Eye (tissue), 1 donor: ENCODE results near the gene DOCK3.
"Not testable (repeated sequence)": the region's sequence is repeated elsewhere in the genome, so short reads cannot be mapped to it uniquely, and the experiment has no call there.

Experiments
- DNase-seq: peaks from one replicate; pipeline ENCODE4 v3.0.0-alpha.2; 2015

Gene DOCK3

DNA sequence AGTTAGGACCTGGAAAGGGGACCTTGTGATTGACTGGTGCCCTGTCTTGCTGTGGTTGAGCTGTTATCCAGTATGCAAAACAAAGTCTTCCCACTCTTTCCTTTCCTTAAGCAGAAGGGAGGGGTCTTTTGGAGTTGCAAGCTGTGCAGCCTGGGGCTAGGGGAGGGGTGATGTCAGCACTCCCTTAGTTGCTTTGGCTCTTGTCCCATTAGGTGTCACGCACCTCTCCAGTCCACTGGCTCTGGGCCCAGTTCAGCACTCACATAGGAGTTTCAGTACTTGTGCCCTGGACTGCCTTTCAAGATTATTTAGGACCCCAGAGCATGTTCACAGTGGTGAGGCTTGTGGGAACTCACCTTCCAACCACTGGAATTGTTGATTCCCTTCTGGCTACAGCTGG is 238.5 kb downstream of the DOCK3 start:
- peak; percentile 11 for DNase-seq

DNA sequence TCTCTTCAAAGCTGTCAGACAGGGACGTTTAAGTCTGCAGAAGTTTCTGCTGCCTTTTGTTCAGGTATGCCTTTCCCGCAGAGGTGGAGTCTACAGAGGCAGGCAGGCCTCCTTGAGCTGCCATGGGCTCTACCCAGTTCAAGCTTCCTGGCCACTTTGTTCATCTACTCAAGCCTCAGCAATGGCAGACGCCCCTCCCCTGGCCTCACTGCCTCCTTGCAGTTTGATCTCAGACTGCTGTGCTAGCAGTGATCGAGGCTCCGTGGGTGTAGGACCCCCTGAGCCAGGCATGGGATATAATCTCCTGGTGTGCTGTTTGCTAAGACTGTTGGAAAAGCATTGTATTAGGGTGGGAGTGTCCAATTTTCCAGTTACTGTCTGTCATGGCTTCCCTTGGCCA is 247.3 kb downstream of the DOCK3 start:
- not testable (repeated sequence) for DNase-seq

DNA sequence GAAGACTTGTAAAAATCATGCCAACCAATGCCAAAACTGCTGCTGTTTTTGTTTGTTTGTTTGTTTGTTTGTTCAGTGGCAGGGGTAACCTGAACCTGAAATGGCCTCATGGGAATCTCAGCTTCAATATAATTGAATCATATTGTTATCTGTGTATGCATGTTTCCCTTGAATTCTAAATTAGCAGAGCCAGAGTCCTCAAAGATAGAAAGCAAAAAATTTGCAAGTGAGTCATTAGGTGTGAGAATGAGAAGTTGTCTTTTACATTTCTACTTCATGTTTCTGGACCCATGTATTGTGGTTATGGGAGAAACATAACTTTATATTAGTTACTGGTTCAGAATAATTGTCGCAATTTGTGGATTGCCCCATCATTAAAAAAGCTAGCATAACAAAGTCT is 249.2 kb downstream of the DOCK3 start:
- no peak for DNase-seq

DNA sequence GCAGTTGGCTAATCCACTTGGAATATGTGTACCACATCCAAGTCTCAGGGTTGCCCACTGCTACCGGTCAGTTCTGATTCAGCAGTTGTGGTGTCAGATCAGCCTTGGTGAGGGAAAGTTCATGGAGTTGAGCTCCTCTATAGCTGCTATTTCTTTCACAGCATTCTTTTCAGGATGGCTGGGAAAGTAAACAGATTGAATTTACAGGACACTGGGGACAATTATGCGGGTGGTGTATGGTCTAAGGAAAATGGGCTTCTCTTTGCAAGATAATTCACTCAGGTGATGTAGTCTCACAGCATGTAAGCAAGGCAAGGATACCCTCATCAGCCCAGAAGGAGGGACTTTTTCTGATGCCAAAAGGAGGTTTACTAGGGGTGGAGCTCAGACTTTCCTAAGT is 249.9 kb downstream of the DOCK3 start:
- no peak for DNase-seq

DNA sequence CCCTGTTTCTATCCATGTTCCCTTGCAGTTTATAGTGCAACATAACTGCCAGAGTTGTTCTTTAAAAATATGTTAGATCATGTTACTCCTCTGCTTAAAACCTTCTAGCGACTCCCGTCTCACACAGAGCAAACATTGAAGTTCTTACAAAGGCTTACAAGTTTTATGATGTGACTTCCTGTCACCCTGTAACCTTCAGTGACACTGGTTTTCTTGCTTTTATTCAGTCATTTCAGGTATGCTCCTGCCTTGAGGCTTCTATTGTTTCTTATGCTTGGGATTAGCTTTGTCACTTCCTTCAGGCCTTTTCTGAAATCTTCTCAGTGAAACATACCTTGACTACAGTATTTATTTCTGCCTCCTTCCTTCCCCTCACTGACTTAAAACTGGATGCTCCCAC is 252.1 kb downstream of the DOCK3 start:
- DNase-seq = no peak

DNA sequence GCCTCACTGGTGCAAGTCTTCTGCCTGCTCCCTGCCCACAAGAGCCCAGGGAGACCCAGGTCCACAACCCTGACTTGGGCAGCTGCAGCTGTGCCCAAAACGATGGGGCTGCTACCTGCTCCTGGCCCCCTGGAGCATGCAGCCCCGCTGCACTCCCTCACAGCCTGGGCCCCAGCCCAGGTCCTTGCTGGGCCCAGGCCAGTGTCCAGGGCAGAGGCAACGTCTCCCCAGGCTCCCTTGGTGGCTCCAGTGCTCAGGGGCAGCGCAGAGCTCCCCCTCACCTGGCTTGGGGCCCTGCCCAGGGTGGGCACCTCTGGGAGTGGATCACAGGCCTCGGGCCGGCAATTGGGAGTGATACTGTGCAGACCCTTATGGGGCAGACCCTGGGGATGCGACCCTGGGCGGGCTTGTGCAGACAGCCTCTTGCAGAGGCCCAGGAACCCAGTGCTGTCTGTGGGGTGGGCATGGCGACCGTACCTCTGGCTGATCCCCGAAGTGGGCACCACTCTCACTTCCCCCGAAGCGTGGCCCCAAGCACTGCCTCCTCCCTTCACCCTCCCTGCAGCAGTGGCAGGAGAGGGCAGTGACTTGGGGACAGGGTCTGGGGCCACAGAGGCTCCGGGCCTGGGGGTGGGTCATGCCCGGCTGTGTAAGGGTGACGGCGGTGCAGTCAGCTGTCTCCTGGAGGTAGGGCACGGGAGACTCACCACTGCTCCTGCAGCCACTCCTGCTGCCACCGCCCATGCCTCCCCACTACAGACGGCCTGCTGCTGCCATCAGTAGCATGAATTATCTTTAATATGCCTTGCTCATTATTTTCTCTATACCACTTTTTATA is 255.9 kb downstream of the DOCK3 start:
- DNase-seq = no peak

DNA sequence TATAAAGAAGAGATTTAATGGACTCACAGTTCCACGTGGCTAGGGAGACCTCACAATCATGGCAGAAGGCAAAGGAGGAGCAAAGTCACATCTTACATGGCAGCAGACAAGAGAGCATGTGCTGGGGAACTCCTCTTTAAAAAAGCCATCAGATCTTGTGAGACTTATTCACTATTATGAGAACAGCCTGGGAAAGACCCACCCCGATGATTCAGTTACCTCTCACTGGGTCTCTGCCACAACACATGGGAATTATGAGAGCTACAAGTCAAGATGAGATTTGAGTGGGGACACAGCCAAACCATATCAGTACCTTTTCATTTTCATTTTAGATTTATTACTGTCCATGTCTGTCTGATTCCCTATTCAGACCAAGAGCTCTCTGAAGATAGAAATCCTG is 258.2 kb downstream of the DOCK3 start:
- not testable (repeated sequence) for DNase-seq

DNA sequence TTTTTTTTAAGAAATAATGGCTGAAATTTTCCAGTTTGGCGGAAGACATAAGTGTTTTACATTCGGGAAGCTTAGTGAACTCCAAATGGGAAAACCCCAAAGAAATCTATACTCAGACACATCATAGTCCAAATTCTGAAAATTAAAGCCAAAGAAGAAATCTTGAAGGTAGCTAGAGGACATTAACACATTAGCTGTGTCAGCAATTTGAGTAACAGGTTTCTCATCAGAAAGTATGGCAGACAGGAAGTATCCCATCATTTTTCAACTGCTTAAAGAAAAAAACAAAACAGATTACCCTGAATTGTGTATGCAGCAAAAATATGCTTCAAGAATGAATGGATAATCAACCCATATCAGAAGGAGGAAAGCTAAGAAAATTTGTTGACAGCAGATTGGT is 261.7 kb downstream of the DOCK3 start:
- DNase-seq = no peak

DNA sequence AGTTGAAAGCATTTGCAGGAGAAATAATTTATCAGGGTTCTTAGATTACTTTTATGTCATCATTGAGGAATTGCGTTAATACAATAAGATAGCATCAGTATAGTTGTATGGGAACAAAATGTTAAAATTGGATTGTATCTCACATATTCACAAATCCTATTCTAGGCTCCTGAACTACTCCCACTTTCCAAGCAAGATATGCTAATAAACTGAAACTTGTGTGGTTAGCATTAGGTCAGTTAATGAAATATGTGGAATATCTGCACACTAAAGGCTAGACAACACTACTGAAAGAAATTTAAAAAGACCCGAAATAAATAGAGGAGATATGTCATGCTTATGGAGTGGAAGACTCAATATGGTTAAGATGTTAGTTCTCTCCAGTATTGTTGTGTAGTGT is 272.7 kb downstream of the DOCK3 start:
- DNase-seq = no peak

DNA sequence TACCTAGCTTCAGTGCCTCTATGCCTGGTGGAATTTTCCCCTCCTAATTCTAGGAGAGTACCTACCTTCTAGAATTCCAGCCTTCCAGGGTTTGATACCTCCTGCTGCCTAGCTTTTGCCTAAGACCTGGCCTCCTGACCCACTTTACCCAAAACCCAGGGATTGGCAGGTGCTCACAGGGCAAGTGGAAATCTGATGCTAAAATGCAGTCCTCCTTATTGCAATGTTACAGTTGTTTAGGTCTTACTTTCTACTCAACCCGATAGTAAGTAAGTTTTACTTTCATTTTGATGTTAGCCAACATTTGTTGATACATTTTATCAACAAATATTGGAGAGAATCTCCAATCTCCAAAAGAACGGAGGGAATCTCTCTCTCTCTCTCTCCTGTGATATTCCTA is 275.9 kb downstream of the DOCK3 start:
- no peak for DNase-seq

DNA sequence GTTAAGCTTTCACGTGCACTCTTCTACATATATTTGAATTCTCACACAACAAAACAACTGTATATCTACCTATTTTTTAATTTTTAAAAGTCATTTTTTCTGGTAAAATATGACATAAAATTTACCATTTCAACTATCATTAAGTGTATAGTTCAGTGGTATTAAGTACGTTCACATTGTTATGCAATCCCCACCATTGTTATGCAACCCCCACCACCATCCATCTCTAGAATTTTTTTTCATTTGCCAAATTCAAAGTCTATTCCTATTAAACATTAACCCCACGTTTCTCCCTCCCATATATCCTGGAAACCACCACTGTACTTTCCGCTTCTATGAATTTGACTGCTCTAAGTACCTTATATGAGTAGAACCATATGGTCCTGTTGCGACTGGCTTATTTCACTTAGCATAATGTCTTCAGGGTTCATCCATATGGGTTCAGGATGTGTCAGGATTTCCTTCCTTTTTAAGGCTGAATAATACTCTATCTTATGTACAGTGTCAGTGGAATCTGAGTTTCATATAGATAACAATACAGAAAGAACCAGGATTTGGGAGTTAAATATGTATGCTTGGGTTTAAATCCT is 279.2 kb downstream of the DOCK3 start:
- no peak for DNase-seq

DNA sequence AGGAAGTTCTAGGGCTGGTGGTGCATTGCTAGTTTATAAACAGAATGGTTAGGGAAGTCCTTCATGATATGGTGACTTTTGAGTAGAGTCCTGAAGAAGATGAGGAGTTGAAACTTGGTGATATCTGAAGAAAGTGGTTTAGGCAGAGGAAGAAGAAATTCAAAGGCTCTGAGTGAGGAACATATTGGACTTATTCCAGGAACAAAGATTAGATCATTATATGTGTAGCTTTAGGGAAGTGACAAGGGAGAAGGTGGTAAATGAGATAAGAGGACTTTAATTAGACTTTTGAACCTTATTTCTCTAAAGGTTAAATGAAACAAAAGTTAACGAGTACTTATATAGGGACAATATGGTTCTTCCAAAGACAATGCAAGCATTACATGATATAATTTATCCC is 286.7 kb downstream of the DOCK3 start:
- DNase-seq = no peak

DNA sequence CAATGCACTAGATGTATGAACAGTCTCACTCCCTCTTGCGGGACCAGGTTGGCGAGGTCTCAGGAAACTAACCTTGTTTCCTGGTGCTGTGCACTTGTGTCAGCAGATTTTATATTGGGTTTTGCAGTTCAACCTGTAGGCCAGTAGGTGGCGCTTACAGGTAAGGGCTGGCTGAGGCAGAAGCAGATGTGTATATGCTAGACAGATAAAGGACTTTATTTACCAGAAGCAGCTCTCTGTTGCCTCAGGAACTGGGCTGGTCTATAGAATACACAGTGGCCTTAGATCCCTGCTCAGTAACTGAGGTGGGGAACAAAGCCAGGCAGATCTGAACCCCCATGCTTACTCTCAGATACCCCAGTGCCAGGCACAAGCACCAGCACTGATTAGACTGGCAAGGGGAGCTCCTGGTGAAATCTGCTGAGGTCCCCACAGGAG is 296.8 kb downstream of the DOCK3 start:
- peak; percentile 65 for DNase-seq

DNA sequence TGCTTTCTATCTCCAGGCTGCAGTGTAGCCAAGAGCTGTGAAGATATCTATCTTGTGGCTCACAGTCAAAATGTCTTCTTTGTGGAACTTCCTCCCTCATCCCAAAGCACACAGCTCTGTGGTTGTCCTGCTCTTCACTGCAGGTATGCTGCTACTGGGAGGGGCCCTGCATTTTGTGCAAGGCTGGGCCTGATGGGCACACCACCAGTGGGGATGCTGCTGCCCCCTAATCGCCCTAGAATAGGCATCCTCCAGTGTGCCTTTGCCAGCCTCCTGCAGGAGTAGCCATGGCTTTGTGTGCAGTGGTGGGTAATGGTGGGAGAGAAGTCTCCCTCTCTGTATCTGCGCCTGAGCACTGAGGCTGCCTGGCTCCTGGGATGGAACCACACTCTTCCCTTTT is 297.3 kb downstream of the DOCK3 start:
- DNase-seq = no peak

DNA sequence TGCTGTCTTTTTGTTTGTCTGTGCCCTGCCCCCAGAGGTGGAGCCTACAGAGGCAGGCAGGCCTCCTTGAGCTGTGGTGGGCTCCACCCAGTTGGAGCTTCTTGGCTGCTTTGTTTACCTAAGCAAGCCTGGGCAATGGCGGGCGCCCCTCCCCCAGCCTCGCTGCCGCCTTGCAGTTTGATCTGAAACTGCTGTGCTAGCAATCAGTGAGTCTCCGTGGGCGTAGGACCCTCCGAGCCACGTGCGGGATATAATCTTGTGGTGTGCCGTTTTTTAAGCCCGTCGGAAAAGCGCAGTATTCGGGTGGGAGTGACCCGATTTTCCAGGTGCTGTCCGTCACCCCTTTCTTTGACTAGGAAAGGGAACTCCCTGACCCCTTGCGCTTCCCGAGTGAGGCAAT is 303.9 kb downstream of the DOCK3 start:
- DNase-seq = not testable (repeated sequence)

DNA sequence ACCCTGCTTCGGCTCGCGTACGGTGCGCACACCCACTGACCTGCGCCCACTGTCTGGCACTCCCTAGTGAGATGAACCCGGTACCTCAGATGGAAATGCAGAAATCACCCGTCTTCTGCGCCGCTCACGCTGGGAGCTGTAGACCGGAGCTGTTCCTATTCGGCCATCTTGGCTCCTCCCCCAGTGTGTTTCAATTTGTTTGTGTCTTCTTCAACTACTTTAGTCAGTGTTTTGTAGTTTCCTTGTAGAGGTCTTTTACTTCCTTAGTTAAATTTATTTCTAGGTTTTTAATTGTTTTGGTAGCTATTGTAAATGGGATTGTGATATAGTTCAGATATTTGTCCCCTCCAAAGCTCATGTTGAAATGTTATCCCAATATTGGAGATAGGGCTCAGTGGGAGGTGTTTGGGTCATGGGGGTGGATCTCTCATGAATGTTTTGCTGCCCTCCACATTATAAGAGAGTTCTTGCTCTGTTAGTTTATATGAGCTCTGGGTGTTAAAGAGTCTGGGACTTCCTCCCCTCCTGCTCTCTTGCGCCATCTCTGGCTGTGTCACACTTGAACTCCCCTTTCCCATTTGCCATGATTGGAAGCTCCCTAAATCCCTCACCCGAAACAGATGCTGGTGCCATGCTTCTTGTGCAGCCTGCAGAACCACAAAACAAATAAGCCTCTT is 304.4 kb downstream of the DOCK3 start:
- no peak for DNase-seq

DNA sequence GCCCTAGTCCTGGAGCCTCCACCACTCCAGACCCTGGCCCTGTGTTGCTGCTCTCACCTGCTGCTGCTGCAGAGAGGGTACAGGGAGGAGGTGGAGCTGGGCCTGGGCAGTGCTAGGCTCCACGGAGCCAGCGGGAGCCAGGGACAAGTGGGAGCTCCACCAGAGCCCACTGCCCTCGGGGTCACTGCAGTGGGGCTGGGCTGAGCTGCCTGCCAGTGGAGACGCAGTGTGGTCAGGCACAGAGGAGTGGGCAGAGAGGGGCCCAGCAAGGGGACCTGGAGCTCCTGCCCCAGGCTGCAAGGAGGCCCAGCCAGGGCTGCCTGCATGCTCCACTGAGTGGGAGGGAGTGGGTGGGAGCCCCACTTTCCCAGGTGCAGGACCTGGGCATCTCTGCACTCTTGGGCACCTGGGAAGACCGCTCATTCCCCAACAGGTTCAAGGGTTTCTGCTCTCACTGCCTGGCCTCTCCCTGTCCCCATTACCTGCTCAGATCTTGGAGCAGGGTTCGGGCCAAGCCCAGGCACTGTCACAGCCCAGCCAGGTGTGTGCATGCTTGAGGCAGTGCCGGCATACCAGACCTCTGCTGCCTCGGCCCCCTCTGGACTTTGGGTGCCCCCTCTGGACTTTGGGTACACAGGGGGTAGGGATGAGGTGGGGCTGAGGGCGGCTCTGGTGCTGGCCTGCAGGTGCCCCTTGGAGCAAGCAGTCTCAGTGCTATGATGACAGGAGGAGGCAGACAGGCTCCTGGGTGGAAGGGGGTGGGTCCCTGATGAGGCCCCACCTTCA is 308.0 kb downstream of the DOCK3 start:
- no peak for DNase-seq

DNA sequence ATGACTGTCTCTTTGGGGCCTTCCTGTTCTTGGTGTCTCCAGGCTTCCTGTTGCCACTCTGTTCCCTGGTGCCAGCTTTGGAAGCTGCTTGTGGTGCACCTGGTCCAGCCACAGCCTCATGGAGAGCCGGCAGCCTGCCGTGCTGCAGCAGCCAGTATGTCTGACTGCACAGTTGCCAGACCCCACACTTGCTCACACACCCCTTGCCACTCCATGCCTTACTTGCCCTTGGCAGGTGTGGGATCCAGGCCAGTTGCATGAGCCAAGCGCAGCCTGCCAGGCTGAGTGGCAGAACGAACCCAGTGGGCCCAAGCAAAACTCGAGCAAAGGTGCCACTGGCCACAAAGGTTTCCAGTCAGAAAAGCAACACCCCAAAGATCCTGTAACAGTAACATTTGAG is 309.2 kb downstream of the DOCK3 start:
- no peak for DNase-seq

DNA sequence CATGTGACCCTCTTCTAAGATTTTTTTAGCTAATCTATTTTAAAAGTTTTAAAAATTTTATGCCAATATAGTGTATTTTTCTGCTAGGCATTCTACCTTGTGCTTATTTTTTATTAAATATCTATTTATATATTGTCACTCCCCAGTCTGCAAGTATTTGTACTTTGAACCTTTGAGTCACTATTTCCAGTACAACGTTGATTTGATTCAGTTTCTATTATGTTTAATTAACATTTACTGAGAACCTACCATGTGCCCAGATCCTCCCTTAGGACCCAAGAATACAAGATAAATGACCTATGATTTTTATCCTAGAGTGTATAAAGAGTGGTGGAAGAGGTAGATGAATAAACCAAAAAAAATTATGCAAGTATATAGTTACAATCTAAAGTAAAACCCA is 311.2 kb downstream of the DOCK3 start:
- DNase-seq = no peak

DNA sequence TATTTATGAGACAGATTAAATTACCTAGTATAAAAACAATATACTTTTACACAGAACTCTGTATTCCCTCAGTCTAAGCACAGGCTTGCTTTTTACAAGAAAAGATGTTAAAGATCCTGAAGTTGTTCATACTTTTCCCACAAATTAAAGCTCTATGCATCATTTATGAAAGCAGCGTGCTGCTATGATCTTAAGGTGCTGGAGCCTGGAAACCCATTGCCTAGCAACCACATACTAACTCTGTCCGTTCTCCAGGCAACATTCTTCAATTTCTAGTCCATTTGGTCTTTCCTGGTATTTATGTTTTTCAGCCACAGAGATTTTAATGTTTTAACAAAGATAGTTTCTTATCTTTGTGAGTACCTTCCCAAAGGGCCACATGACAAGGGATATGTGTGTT is 312.0 kb downstream of the DOCK3 start:
- no peak for DNase-seq

DNA sequence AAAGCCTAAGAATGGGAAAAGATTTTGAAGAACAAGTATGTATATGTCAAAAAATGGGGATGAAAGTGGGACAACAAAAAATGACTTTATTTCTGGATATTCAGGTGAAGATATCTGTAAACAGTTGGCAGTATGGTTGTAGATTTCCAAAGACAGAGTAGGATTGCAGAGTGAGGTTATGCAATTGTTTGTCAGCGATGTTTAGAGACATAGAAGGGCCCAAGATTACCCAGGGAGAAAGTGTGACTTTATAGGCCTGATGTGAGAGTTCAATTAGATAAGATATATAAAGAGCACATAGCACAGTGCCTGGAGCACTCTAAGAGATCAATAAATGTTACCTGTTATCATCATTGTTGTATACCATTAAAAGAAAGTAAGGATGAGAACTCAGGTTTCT is 319.8 kb downstream of the DOCK3 start:
- no peak for DNase-seq

DNA sequence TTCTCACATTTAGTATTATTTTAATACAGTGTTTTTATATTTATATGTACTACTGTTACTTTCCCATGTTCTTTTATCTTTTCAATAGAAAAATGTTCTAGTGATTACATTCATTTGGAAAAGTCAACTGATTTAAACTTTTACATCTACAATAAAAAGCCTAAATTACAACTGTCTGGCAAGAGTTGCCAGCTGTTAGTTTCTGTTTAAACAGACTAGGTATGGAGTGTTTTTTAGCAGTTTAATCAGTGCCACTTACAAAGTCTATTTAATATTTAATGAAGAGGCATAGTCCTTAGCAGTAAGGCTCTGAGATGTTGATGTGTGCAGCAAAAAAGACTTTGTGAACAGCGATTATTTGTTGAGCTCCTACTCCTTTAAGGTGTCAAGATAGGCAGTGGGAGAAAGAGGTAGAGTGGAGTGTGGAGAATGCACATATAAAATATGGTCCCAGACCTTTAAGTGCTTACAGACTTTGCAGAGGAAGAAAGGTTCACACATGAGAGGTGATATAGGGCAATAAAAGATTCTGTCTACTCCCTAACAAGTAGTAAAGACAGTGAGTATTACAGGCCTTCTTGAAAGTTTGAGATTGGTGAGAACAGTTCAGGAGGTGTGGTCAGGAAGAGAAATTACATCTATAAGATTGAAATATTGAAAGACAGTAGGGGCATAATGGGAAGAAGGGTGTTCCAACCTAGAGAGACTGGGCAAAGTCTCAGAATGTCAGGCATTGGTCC is 320.5 kb downstream of the DOCK3 start:
- DNase-seq = no peak

DNA sequence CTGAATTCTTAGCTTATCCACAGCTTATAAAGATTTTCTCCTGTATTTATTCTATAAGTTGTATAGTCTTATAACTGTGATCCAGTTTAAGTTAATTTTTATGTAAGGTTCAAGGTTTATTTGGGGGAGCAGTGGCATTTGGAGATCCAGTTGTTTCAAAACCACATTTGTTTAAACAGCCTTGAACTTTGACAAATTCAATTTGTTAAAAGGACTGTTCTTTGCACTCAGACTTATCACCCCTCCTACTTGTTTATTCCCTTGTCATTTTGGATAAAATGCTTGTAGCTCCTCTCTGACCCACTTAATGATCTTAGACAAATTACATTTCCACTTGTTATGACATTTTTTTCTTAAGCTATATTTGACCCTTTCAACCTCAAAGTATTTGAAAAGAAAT is 327.8 kb downstream of the DOCK3 start:
- DNase-seq = no peak
